ENCODE measurements around the gene SH2D2A. TPM values are rescaled to one million over a fixed set of nuclear protein-coding genes. Genes with fewer than 3 reads are reported as not detected.

The SH2D2A gene
- total and polyA plus RNA-seq, 9 of the 15 experiments (the other 6 are each of a cell fraction or from before 2014, with no cell fraction given) = 0.89 to 33.6 (median 6.9) TPM

GRCh38 chr1:156767879-156768604 is 48.6 kb downstream of the SH2D2A start (continued):
- TF ChIP-seq KLF10 (CRISPR knock-in tag; IDR thresholded peaks at IDR 0.05) (no peak), SIN3A (IDR thresholded peaks at IDR 0.05; ENCODE audit: borderline replicate concordance in 2 of 2, control insufficient read depth in 1 of 2, low read depth in 2 of 2, low read length in 2 of 2) (peak; percentile 64 to 95; a peak in 2 of 4 replicates), MTA2 (IDR thresholded peaks at IDR 0.05; ENCODE audit: low read depth) (no peak), CC2D1A (IDR thresholded peaks at IDR 0.05) (no peak), ZNF780A (CRISPR knock-in tag; IDR thresholded peaks at IDR 0.05) (no peak), OTX1 (CRISPR knock-in tag; IDR thresholded peaks at IDR 0.05) (no peak), SETDB1 (IDR thresholded peaks at IDR 0.05; ENCODE audit: low read length) (no peak), POLR2A (conservative IDR thresholded peaks at IDR 0.05) (no peak), ATF1 (CRISPR knock-in tag; IDR thresholded peaks at IDR 0.05) (no peak), ATF1 (tag; IDR thresholded peaks at IDR 0.05) (no peak), CTBP1 (IDR thresholded peaks at IDR 0.05; ENCODE audit: borderline replicate concordance) (no peak), TRIM28 (IDR thresholded peaks at IDR 0.05) (no peak), ZNF436 (CRISPR knock-in tag; IDR thresholded peaks at IDR 0.05) (no peak), SNRNP70 (optimal IDR thresholded peaks at IDR 0.05; ENCODE audit: low read depth, low read length) (no peak), ZNF143 (CRISPR knock-in tag; IDR thresholded peaks at IDR 0.05) (no peak), NKRF (IDR thresholded peaks at IDR 0.05; ENCODE audit: borderline replicate concordance) (peak; percentile 79), ZNF3 (CRISPR knock-in tag; IDR thresholded peaks at IDR 0.05) (no peak), HDAC1 (IDR thresholded peaks at IDR 0.05) (peak in 1 of 2 experiments; percentile 82; a peak in 2 of 4 replicates), NBN (IDR thresholded peaks at IDR 0.05; ENCODE audit: low read depth) (no peak), TBL1XR1 (IDR thresholded peaks at IDR 0.05; ENCODE audit: low read length in 2 of 2) (no peak)
- TF ChIP-seq, protein P1, sequence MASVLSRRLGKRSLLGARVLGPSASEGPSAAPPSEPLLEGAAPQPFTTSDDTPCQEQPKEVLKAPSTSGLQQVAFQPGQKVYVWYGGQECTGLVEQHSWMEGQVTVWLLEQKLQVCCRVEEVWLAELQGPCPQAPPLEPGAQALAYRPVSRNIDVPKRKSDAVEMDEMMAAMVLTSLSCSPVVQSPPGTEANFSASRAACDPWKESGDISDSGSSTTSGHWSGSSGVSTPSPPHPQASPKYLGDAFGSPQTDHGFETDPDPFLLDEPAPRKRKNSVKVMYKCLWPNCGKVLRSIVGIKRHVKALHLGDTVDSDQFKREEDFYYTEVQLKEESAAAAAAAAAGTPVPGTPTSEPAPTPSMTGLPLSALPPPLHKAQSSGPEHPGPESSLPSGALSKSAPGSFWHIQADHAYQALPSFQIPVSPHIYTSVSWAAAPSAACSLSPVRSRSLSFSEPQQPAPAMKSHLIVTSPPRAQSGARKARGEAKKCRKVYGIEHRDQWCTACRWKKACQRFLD (CRISPR knock-in tag; IDR thresholded peaks at IDR 0.05) = 0 out of 2 replicates have a peak, but pooled peaks have one; percentile 38
- TF ChIP-seq, protein P2, sequence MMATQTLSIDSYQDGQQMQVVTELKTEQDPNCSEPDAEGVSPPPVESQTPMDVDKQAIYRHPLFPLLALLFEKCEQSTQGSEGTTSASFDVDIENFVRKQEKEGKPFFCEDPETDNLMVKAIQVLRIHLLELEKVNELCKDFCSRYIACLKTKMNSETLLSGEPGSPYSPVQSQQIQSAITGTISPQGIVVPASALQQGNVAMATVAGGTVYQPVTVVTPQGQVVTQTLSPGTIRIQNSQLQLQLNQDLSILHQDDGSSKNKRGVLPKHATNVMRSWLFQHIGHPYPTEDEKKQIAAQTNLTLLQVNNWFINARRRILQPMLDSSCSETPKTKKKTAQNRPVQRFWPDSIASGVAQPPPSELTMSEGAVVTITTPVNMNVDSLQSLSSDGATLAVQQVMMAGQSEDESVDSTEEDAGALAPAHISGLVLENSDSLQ (IDR thresholded peaks at IDR 0.05) = peak; percentile 66
- TF ChIP-seq, protein P3, sequence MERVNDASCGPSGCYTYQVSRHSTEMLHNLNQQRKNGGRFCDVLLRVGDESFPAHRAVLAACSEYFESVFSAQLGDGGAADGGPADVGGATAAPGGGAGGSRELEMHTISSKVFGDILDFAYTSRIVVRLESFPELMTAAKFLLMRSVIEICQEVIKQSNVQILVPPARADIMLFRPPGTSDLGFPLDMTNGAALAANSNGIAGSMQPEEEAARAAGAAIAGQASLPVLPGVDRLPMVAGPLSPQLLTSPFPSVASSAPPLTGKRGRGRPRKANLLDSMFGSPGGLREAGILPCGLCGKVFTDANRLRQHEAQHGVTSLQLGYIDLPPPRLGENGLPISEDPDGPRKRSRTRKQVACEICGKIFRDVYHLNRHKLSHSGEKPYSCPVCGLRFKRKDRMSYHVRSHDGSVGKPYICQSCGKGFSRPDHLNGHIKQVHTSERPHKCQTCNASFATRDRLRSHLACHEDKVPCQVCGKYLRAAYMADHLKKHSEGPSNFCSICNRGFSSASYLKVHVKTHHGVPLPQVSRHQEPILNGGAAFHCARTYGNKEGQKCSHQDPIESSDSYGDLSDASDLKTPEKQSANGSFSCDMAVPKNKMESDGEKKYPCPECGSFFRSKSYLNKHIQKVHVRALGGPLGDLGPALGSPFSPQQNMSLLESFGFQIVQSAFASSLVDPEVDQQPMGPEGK (CRISPR knock-in tag; IDR thresholded peaks at IDR 0.05; ENCODE audit: borderline replicate concordance) = no peak

All from K562 (cell line).